ENCODE results near the gene CBX8. TPM values are rescaled to one million over a fixed set of nuclear protein-coding genes. Genes with fewer than 3 reads are reported as not detected.

The CBX8 gene
- total and polyA plus RNA-seq, 2 of the 13 experiments (the other 11 are each of a cell fraction or from before 2014, with no cell fraction given): 0.34 to 12.6 TPM

- TF ChIP-seq NR2F1 (CRISPR knock-in tag; IDR thresholded peaks at IDR 0.05) (peak in 1 of 2 experiments; percentile 38; a peak in 1 of 4 replicates), CBX2 (IDR thresholded peaks at IDR 0.05; ENCODE audit: low read depth, low read length) (no peak), CBX2 (CRISPR knock-in tag; IDR thresholded peaks at IDR 0.05; ENCODE audit: low read depth) (no peak), ZNF546 (CRISPR knock-in tag; conservative IDR thresholded peaks at IDR 0.05) (0 out of 2 replicates have a peak, but pooled peaks have one; percentile 64), NCOR1 (IDR thresholded peaks at IDR 0.05; ENCODE audit: borderline replicate concordance, low read length) (no peak), ZNF776 (CRISPR knock-in tag; IDR thresholded peaks at IDR 0.05) (no peak), RARA (CRISPR knock-in tag; IDR thresholded peaks at IDR 0.05) (peak; percentile 49), ESRRA (CRISPR knock-in tag; IDR thresholded peaks at IDR 0.05; ENCODE audit: low read depth) (peak; percentile 26; the same call in 1 of the 2 replicates), HMG20B (CRISPR knock-in tag; conservative IDR thresholded peaks at IDR 0.05) (no peak), HIVEP1 (CRISPR knock-in tag; IDR thresholded peaks at IDR 0.05) (peak; percentile 45; the same call in 1 of the 2 replicates), ZSCAN29 (CRISPR knock-in tag; conservative IDR thresholded peaks at IDR 0.05) (no peak), ARID3A (IDR thresholded peaks at IDR 0.05; ENCODE audit: low read depth, low read length) (no peak), SP2 (CRISPR knock-in tag; IDR thresholded peaks at IDR 0.05) (no peak), ZFP82 (CRISPR knock-in tag; IDR thresholded peaks at IDR 0.05; ENCODE audit: borderline replicate concordance) (no peak), ZBTB7B (CRISPR knock-in tag; IDR thresholded peaks at IDR 0.05) (peak; percentile 56; the same call in 1 of the 2 replicates), TCF7 (IDR thresholded peaks at IDR 0.05; ENCODE audit: low read depth) (no peak), AKAP8 (CRISPR knock-in tag; IDR thresholded peaks at IDR 0.05) (no peak), ZNF280D (CRISPR knock-in tag; IDR thresholded peaks at IDR 0.05) (peak; percentile 76; the same call in 1 of the 2 replicates), ATF3 (CRISPR knock-in tag; IDR thresholded peaks at IDR 0.05) (0 out of 2 replicates have a peak, but pooled peaks have one; percentile 22), KDM5A (IDR thresholded peaks at IDR 0.05; ENCODE audit: borderline replicate concordance, low read length) (no peak), PRMT3 (CRISPR knock-in tag; IDR thresholded peaks at IDR 0.05; ENCODE audit: borderline replicate concordance, low read depth) (no peak), MED8 (CRISPR knock-in tag; IDR thresholded peaks at IDR 0.05; ENCODE audit: insufficient replicate concordance) (no peak), CTCF (CRISPR knock-in tag; IDR thresholded peaks at IDR 0.05) (peak; percentile 53)
Measured at GRCh38 chr17:79818026-79818758, 21.3 kb upstream of the CBX8 start (continued).

Measured in HepG2 (cell line).